Measurements from ENCODE around the gene AMER2. TPM values are rescaled to one million over a fixed set of nuclear protein-coding genes. Genes with fewer than 3 reads are reported as not detected.

AMER2 gene
- total and polyA plus RNA-seq, 12 donors, result 0.03 to 0.70 (median 0.29) TPM; not detected in 6

- TF ChIP-seq CTCF (IDR thresholded peaks at IDR 0.05) (no peak), POLR2A (IDR thresholded peaks at IDR 0.05) (no peak)
- intact Hi-C loops (cut with DNase I), result no loop called here
- WGBS, 4 donors, result 80 to 95% (median 85%) methylated on average over 5 of the region's 5 CpGs
- Histone ChIP-seq H3K4me1 (replicated peaks in 1 of 2) (no peaks in the 10 kb centered on the region), H3K27me3 (peaks cover 7% of the 10 kb centered on the region), H3K27ac (no peak overlapping the region), H3K9me3 (replicated peaks in 1 of 3) (no peaks in the 10 kb centered on the region), H3K4me3 (no peak overlapping the region), H3K36me3 (replicated peaks in 1 of 2) (no peaks in the 10 kb centered on the region)
- DNase-seq, result no peak
These were observed 5.5 kb upstream of the AMER2 start for GRCh38 chr13:25177636-25178035.

GRCh38 chr13:25177012-25177411 lies 4.9 kb upstream of the AMER2 start:
- H3K36me3 ChIP-seq (replicated peaks in 1 of 2), result no peaks in the 10 kb centered on the region
- no peaks in the 10 kb centered on the region for H3K4me1 ChIP-seq (replicated peaks in 1 of 2)
- H3K27me3 ChIP-seq, result peaks cover 13% of the 10 kb centered on the region
- DNase-seq, result no peak
- intact Hi-C loops (cut with DNase I), result no loop called here
- TF ChIP-seq POLR2A (IDR thresholded peaks at IDR 0.05) (no peak), CTCF (IDR thresholded peaks at IDR 0.05) (no peak)
- no peaks in the 10 kb centered on the region for H3K9me3 ChIP-seq (replicated peaks in 1 of 3)
- WGBS, 4 donors, result 13 to 56% (median 27%) methylated on average over 1 of the region's 1 CpG
- H3K4me3 ChIP-seq, result no peak overlapping the region
- no peak overlapping the region for H3K27ac ChIP-seq

GRCh38 chr13:25175431-25175830 lies 3.3 kb upstream of the AMER2 start:
- TF ChIP-seq CTCF (IDR thresholded peaks at IDR 0.05), result no peak
- no peak for TF ChIP-seq POLR2A (IDR thresholded peaks at IDR 0.05)
- Histone ChIP-seq H3K4me3 (no peak overlapping the region), H3K4me1 (replicated peaks in 1 of 2) (no peaks in the 10 kb centered on the region), H3K27me3 (peaks cover 29% of the 10 kb centered on the region), H3K9me3 (replicated peaks in 1 of 3) (no peaks in the 10 kb centered on the region), H3K27ac (no peak overlapping the region), H3K36me3 (replicated peaks in 1 of 2) (no peaks in the 10 kb centered on the region)
- intact Hi-C loops (cut with DNase I), result no loop called here
- no peak for DNase-seq
- 90 to 94% (median 92%) methylated on average over 3 of the region's 3 CpGs for WGBS, 4 donors

GRCh38 chr13:25175026-25175425 lies 2.9 kb upstream of the AMER2 start:
- intact Hi-C loops (cut with DNase I), result no loop called here
- WGBS, 4 donors, result 74 to 85% (median 77%) methylated on average over 9 of the region's 9 CpGs

More at GRCh38 chr13:25175026-25175425, 2.9 kb upstream of the AMER2 start:
- Histone ChIP-seq H3K9me3 (replicated peaks in 1 of 3) (no peaks in the 10 kb centered on the region), H3K4me3 (no peak overlapping the region), H3K27ac (no peak overlapping the region), H3K36me3 (replicated peaks in 1 of 2) (no peaks in the 10 kb centered on the region), H3K4me1 (replicated peaks in 1 of 2) (no peaks in the 10 kb centered on the region), H3K27me3 (peaks cover 31% of the 10 kb centered on the region)
- DNase-seq, result no peak
- no peak for TF ChIP-seq CTCF (IDR thresholded peaks at IDR 0.05)
